Mucosa of descending colon (tissue), 3 donors: ENCODE data around the gene PAK5. TPM values are rescaled to one million over a fixed set of nuclear protein-coding genes. Genes with fewer than 3 reads are reported as not detected.

Experiments used
- ATAC-seq: fragments of 200-7000 bp; cut with Tn5 transposase; one replicate; pipeline ENCODE4 v1.9.1; 2020; ENCODE audit warnings: mild to moderate bottlenecking, moderate library complexity
- DNase-seq, 3 donors: peaks; one replicate each; pipeline ENCODE4 v3.0.0-alpha.2; 2020
- H3K36me3 ChIP-seq: fragments of 200-600 bp; one replicate; pipeline ENCODE4 v1.8.0; 2021; ENCODE audit warnings: low read depth, mild to moderate bottlenecking
- H3K4me1 ChIP-seq: fragments of 200-600 bp; one replicate; pipeline ENCODE4 v1.8.0; 2021; ENCODE audit warnings: low read depth, mild to moderate bottlenecking
- H3K4me3 ChIP-seq: fragments of 200-600 bp; one replicate; pipeline ENCODE4 v1.8.0; 2021; ENCODE audit warnings: mild to moderate bottlenecking
- H3K9me3 ChIP-seq: fragments of 200-600 bp; one replicate; pipeline ENCODE4 v1.8.0; 2021; ENCODE audit warnings: mild to moderate bottlenecking
- CTCF ChIP-seq: fragments of 200-600 bp; IDR thresholded peaks from one replicate; pipeline ENCODE4 v1.8.0; 2022; ENCODE audit warnings: antibody characterized with exemption, mild to moderate bottlenecking
- intact Hi-C, 2 donors: fragments of 100-400 bp; cut with DNase I in 1 of 2; cut with micrococcal nuclease in 1 of 2; formaldehyde crosslinking; loops; one replicate each; pipeline versions ENCODE4 v1.11.0 to v1.11.1; 2022; cut with DNase I, micrococcal nuclease
- total RNA-seq, 3 donors: library from RNA; stranded (reverse); fragmentation: NEBNext Ultra II Directional in 2 of 3; extraction: Animal tissue kit (Norgen Biotek cat#: 25700) in 2 of 3; gene quantifications; one replicate each; pipeline versions ENCODE4 v1.2.1 to v1.2.4, GENCODE V29; 2021 to 2023
- donor health status: DM: no; HTN: no; CAD: no; lungs with moderate emphysema.
- donor health status: DM: no; HTN: no; CAD: no.
- donor health status: DM: no; HTN: yes; CAD: no.

The PAK5 gene
- total RNA-seq, 3 donors from 2014 or later, result 0.06 to 0.13 TPM; not detected in 1

DNA sequence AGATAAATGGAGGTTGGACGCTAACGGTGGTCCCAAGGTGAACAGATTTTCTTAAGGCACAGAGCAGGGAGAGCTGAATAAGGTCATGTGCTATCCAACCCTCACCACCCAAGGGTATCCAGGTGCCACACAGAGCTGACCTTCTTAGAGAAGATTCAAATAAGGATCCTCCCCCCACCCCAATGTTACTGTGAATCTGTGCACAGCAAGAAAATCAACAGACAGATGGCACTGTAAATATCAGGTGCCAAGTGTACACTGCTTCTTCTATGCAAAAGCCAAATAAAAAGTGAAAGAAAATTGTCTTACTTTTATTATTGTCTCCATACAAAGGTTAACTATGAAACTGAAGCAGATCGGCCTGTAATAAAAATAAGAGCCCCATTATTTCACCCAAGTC lies 96.9 kb downstream of the PAK5 start:
- intact Hi-C loops, result no loop called here
- Histone ChIP-seq H3K4me3 (no peak overlapping the region), H3K4me1 (no peaks in the 10 kb centered on the region), H3K36me3 (no peaks in the 10 kb centered on the region), H3K9me3 (no peaks in the 10 kb centered on the region)
- TF ChIP-seq CTCF, result no peak
- ATAC-seq (no peak), DNase-seq (no peak)

DNA sequence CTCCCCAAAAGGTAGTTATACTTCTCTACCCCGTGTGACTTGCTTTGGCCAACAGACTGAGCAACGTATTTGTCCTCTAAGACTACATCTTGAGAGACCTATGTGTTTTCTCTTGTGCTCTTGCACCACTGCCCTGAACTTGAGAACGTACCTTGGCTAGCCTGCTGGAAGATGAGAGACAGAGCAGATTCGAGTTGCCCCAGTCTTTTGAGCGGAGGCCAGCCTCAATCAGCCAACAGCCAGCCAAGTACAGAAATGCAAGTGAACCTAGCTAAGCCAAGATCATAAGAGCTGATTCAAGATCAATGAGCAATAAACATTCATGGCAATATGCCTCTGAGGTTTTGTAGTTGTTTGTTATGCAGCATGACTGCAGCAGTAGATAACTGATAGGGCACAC lies 98.4 kb downstream of the PAK5 start:
- Histone ChIP-seq H3K9me3 (no peaks in the 10 kb centered on the region), H3K4me3 (no peak overlapping the region), H3K36me3 (no peaks in the 10 kb centered on the region), H3K4me1 (no peaks in the 10 kb centered on the region)
- intact Hi-C loops, result no loop called here
- no peak for TF ChIP-seq CTCF
- no peak for DNase-seq
- ATAC-seq, result no peak

DNA sequence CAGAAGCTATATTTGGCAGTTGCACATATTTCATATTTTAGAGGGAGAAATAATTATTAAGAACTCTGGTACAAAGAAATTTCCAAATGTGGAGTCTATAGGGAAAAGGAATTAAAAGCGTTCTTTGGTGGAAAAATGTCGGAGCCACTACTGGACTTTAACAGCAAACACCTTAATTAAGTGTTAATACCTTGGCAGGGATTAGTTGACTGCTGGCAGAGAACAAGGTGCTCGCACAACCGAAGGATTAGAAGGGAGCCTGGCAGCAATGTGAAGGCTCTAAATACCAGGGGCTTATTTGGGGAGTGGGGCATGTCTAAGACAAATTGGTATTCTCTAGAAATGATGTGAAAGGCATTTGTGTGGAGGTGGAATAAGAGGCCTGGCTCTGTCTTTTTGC lies 98.9 kb downstream of the PAK5 start:
- ATAC-seq (no peak), DNase-seq (no peak)
- intact Hi-C loops, result no loop called here
- no peak for TF ChIP-seq CTCF
- Histone ChIP-seq H3K4me3 (no peak overlapping the region), H3K9me3 (no peaks in the 10 kb centered on the region), H3K4me1 (no peaks in the 10 kb centered on the region), H3K36me3 (no peaks in the 10 kb centered on the region)

DNA sequence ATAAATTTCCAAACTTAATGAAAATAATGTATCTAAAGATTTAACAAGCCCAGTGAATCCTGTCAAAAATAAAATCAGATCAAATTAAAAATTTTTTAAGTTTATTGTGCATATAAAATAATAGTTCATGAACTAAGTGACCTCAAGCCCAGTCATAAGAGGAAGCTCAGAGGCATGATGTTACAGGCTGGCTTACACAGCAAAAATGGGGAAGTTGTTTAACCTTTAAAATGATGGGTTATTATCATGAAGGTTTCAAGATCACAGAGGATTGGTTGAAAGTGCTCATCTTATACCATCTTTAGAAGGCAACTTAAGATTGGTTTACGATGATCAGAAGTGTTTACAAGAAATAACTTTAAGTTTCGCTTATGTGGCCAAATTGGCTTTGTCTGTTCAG lies 102.5 kb downstream of the PAK5 start:
- ATAC-seq (no peak), DNase-seq (no peak)
- Histone ChIP-seq H3K36me3 (no peaks in the 10 kb centered on the region), H3K9me3 (no peaks in the 10 kb centered on the region), H3K4me1 (no peaks in the 10 kb centered on the region), H3K4me3 (no peak overlapping the region)
- intact Hi-C loops, result no loop called here
- no peak for TF ChIP-seq CTCF

DNA sequence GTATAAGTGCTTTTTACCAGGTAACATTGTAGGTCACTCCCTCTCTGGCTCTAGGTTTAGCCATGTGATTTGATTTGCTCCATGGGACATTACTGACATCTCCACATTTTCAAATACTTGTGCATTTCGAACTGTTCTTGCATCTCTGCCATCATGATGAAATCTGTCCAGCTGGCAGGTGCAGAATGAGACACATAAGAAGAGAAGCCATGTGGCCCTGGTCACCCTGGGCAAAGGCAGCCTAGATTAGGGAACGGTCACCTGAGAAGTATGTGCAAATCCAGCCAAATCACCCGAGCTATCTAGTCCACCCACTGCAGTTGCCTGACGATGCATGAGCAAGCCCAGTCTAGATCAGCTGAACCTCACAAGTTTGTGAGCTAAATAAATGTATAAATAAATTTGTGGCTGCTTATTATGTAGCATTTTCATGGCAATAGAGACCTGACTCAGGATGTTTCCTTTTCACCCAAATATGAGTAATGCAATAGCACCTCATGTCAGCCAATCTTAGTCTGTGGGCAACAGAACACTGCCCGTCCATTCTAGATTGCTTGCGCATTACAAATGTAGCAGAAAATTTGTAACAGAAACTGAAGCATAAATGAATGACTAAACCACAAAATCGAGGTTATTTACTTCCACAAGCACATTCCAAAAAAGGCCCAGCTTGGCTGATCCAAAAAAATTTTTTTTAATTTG lies 115.2 kb downstream of the PAK5 start:
- DNase-seq (no peak), ATAC-seq (no peak)
- no peak overlapping the region for H3K4me3 ChIP-seq
- H3K4me1 ChIP-seq, result no peaks in the 10 kb centered on the region
- no peaks in the 10 kb centered on the region for H3K36me3 ChIP-seq
- TF ChIP-seq CTCF, result no peak
- intact Hi-C loops, result no loop called here
- H3K9me3 ChIP-seq, result no peaks in the 10 kb centered on the region

GRCh38 chr20:9711872-9712271 lies 127.0 kb downstream of the PAK5 start:
- intact Hi-C loops, result no loop called here

More at GRCh38 chr20:9711872-9712271, 127.0 kb downstream of the PAK5 start:
- Histone ChIP-seq H3K9me3 (no peaks in the 10 kb centered on the region), H3K4me3 (no peak overlapping the region), H3K4me1 (no peaks in the 10 kb centered on the region), H3K36me3 (no peaks in the 10 kb centered on the region)
- ATAC-seq, result no peak
- no peak for DNase-seq
- TF ChIP-seq CTCF, result no peak
